Subcutaneous preadipocyte (primary cell): ENCODE data around the gene DBF4B. TPM values are rescaled to one million over a fixed set of nuclear protein-coding genes. Genes with fewer than 3 reads are reported as not detected.

Source experiments
- small RNA-seq: library from RNA; depleted of rRNA; stranded (forward); fragments of <200 nt; gene quantifications from one replicate; pipeline ENCODE3, GENCODE V24; 2012
- total RNA-seq: library from RNA; depleted of rRNA; stranded (reverse); fragments of >200 nt; gene quantifications from 2 replicates; pipeline ENCODE4 v1.2.3, GENCODE V29; 2012

Gene DBF4B
- 4.0 and 9.4 TPM in 2 replicates for total RNA-seq

GRCh38 chr17:44708401-44709263 lies at the start of gene DBF4B:
TSS of gene DBF4B (plus strand) at chr17:44708665. CDS start at chr17:44708821, 156 bp downstream.

GRCh38 chr17:44689477-44690217 lies 18.8 kb upstream of the DBF4B start, which contains the start of gene CCDC43:
TSS of gene CCDC43 (minus strand) at chr17:44689776. CDS start at chr17:44689753, 23 bp downstream.

GRCh38 chr17:44758414-44759085 lies 50.1 kb downstream of the DBF4B start, which contains the start of gene ADAM11:
TSS of gene ADAM11 (plus strand) at chr17:44758988. CDS start at chr17:44759200, 212 bp downstream.

Small RNAs within 50 kb of the gene (small RNA-seq; reads per million reads assigned to genes)
- not detected for gene RN7SL819P

Other genes starting within 250 kb of the DBF4B start
- gene GPATCH8, start 205.3 kb upstream of the DBF4B start, total RNA-seq, result 16.9 and 23.3 TPM in 2 replicates
- 2.9 and 3.7 TPM in 2 replicates for gene FZD2, start 151.2 kb upstream of the DBF4B start, total RNA-seq
- under 0.01 TPM in 1 of 2 replicates, not detected in the other for gene MEIOC, start 52.2 kb upstream of the DBF4B start, total RNA-seq
- gene CCDC43, start 18.9 kb upstream of the DBF4B start, total RNA-seq, result 30.1 and 36.0 TPM in 2 replicates
- gene ADAM11, start 50.3 kb downstream of the DBF4B start, total RNA-seq, result 0.59 and 0.73 TPM in 2 replicates
- gene GJC1, start 121.6 kb downstream of the DBF4B start, total RNA-seq, result 4.8 and 35.4 TPM in 2 replicates
- not detected in 2 replicates for gene HIGD1B, start 139.2 kb downstream of the DBF4B start, total RNA-seq
- 91.9 and 115 TPM in 2 replicates for gene EFTUD2, start 190.8 kb downstream of the DBF4B start, total RNA-seq
- 0.73 TPM in 1 of 2 replicates, not detected in the other for gene GFAP, start 206.8 kb downstream of the DBF4B start, total RNA-seq
- 5.9 and 13.5 TPM in 2 replicates for gene KIF18B, start 239.1 kb downstream of the DBF4B start, total RNA-seq